Breast epithelium (tissue), 3 donors: ENCODE measurements around the gene TEAD3.

ENCODE experiments used
- CTCF ChIP-seq, 3 donors: fragments of 450-650 bp; IDR thresholded peaks; one replicate each; pipeline ENCODE4 v1.5.1; 2016 to 2017; ENCODE audit warnings: antibody characterized with exemption in 3 of 3, mild to moderate bottlenecking in 3 of 3, moderate library complexity in 3 of 3
- POLR2A ChIP-seq: fragments of 450-650 bp; IDR thresholded peaks from one replicate; pipeline ENCODE4 v1.6.1; 2016; ENCODE audit warnings: antibody characterized with exemption, mild to moderate bottlenecking, moderate library complexity
- POLR2AphosphoS5 ChIP-seq, 3 donors: sonication (generic); formaldehyde crosslinking; IDR thresholded peaks; one replicate each; pipeline ENCODE4 v1.6.1; 2017; ENCODE audit warnings: antibody characterized with exemption in 3 of 3

- TF ChIP-seq CTCF (IDR thresholded peaks at IDR 0.05) (no peak), POLR2AphosphoS5 (IDR thresholded peaks at IDR 0.05) (no peak), POLR2A (no peak)
Measured at GRCh38 chr6:35461270-35461669, 35.6 kb downstream of the TEAD3 start.
